Heart right ventricle (tissue), 16 donors: ENCODE results near the gene KRT13. TPM values are rescaled to one million over a fixed set of nuclear protein-coding genes. Genes with fewer than 3 reads are reported as not detected.

Experiments used
- ATAC-seq, 8 donors: fragments of 200-7000 bp; cut with Tn5 transposase; one replicate each; pipeline ENCODE4 v1.9.1; 2020; ENCODE audit warnings: mild to moderate bottlenecking in 8 of 8, moderate library complexity in 8 of 8, moderate number of reproducible peaks in 1 of 8
- DNase-seq, 2 donors: peaks; one replicate each; pipeline ENCODE4 v3.0.0-alpha.2; 2020
- H3K27ac ChIP-seq, 10 donors: fragments of 200-600 bp; sonication (generic) in 2 of 10; one replicate each; pipeline versions ENCODE4 v1.5.0 to v1.8.0; 2020 to 2022; ENCODE audit warnings: mild to moderate bottlenecking in 3 of 10
- H3K27me3 ChIP-seq, 7 donors: fragments of 200-600 bp; one replicate each; pipeline ENCODE4 v1.8.0; 2021 to 2022; ENCODE audit warnings: mild to moderate bottlenecking in 2 of 7
- H3K36me3 ChIP-seq, 9 donors: fragments of 200-600 bp; sonication (generic) in 1 of 9; one replicate each; pipeline versions ENCODE4 v1.5.0 to v1.8.0; 2020 to 2022; ENCODE audit warnings: mild to moderate bottlenecking in 2 of 9
- H3K4me1 ChIP-seq, 9 donors: fragments of 200-600 bp; sonication (generic) in 1 of 9; one replicate each; pipeline versions ENCODE4 v1.5.0 to v1.8.0; 2020 to 2022; ENCODE audit warnings: mild to moderate bottlenecking in 4 of 9
- H3K4me3 ChIP-seq, 10 donors: fragments of 200-600 bp; sonication (generic) in 2 of 10; one replicate each; pipeline versions ENCODE4 v1.5.0 to v1.8.0; 2020 to 2022; ENCODE audit warnings: mild to moderate bottlenecking in 7 of 10, moderate library complexity in 2 of 10
- H3K9me3 ChIP-seq, 11 donors: fragments of 200-600 bp in 10 of 11; sonication (generic) in 2 of 11; one replicate each; pipeline versions ENCODE4 v1.5.0 to v1.8.0; 2013 to 2022; ENCODE audit warnings: mild to moderate bottlenecking in 2 of 11, control low read depth in 1 of 11, moderate library complexity in 1 of 11
- WGBS, 2 donors: extraction: QIAGEN DNeasy Blood & Tissue Kit; methylation state at CpG; one replicate each; pipeline ENCODE4 v1.1.7; 2013; ENCODE audit warnings: inconsistent platforms in 1 of 2; 5-methylcytosine and 5-hydroxymethylcytosine counted together
- intact Hi-C, 10 donors: fragments of 100-400 bp; cut with DNase I; formaldehyde crosslinking; loops; one replicate each; pipeline versions ENCODE4 v1.11.1 to v1.14.2; 2022
- polyA plus RNA-seq, 2 donors: library from polyadenylated mRNA; stranded (reverse); fragments of 200-250 nt; gene quantifications; one replicate each; pipeline ENCODE4 v1.2.3, GENCODE V29; 2013
- total RNA-seq, 10 donors: library from RNA; stranded (reverse); fragmentation: NEBNext Ultra II Directional in 3 of 10; extraction: Animal tissue kit (Norgen Biotek cat#: 25700) in 3 of 10; gene quantifications; one replicate each; pipeline versions ENCODE4 v1.2.1 to v1.2.4, GENCODE V29; 2021 to 2023
- TF ChIP-seq, protein P1 (sequence below), 9 donors: fragments of 200-600 bp; sonication (generic) in 2 of 9; IDR thresholded peaks; one replicate each; pipeline versions ENCODE4 v1.5.0 to v1.8.0; 2021 to 2022; ENCODE audit warnings: antibody characterized with exemption in 9 of 9, mild to moderate bottlenecking in 5 of 9, moderate library complexity in 1 of 9
- donor health status: Arrhythmogenic right ventricular cardiomyopathy.
- donor health status: ischemic (EF 13 %, LVEDD 7.1; RV severe dilation, severe dysfunction).
- donor health status: healthy with polysubstance abuse.
- donor health status: DM: no; HTN: yes; CAD: no.
- donor health status: DM: no; HTN: no; CAD: no.
- donor health status: ischemic (EF 25% LVEDD 6.9; RV normal size, moderate dysfunction).
- donor health status: ischemic (EF 25% LVEDD 5.7; RV mildly dilated, moderate dysfunction).
- donor health status: healthy.
- donor health status: DM: yes; HTN: yes; CAD: no.
- donor health status: Ischemic cardiomyopathy.
- donor health status: ischemic (EF 35%, LVEDD 5.7; RV mildly dilated, moderate dysfunction).
- donor health status: nonischemic (EF 11% LVEDD 7.7; RV severe dilation, severe dysfunction).
- donor health status: DM: yes; HTN: yes; CAD: no.
- donor health status: PGD.
- donor health status: ischemic (EF 29% LVEDD 5.4; RV normal size, mild dysfunction).
- donor health status: nonischemic (EF 23%, LVEDD 6.1; RV moderate dilation, normal function).

KRT13 gene
- total and polyA plus RNA-seq, 12 donors: 6.7 TPM; not detected in 11

GRCh38 chr17:41551365-41551764 is 46.0 kb upstream of the KRT13 start:
- Histone ChIP-seq H3K27ac (no peak overlapping the region), H3K4me1 (peaks cover 0 to 22% (median 16%) of the 10 kb centered on the region in 9 donors), H3K36me3 (no peaks in the 10 kb centered on the region), H3K4me3 (no peak overlapping the region), H3K9me3 (peaks cover 0 to 7% (median 0%) of the 10 kb centered on the region in 11 donors), H3K27me3 (peaks cover 0 to 49% (median 17%) of the 10 kb centered on the region in 7 donors)
- no peak for ATAC-seq
- WGBS, 2 donors: 63 to 69% methylated on average over 5 of the region's 5 CpGs
- intact Hi-C loops: loop anchor here in 3 of 10 donors (5.0 kb wide), 2 partner anchors 101 to 111 kb away; no protein-coding TSS in a partner anchor
- TF ChIP-seq, protein P1, sequence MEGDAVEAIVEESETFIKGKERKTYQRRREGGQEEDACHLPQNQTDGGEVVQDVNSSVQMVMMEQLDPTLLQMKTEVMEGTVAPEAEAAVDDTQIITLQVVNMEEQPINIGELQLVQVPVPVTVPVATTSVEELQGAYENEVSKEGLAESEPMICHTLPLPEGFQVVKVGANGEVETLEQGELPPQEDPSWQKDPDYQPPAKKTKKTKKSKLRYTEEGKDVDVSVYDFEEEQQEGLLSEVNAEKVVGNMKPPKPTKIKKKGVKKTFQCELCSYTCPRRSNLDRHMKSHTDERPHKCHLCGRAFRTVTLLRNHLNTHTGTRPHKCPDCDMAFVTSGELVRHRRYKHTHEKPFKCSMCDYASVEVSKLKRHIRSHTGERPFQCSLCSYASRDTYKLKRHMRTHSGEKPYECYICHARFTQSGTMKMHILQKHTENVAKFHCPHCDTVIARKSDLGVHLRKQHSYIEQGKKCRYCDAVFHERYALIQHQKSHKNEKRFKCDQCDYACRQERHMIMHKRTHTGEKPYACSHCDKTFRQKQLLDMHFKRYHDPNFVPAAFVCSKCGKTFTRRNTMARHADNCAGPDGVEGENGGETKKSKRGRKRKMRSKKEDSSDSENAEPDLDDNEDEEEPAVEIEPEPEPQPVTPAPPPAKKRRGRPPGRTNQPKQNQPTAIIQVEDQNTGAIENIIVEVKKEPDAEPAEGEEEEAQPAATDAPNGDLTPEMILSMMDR (IDR thresholded peaks at IDR 0.05): no peak
- DNase-seq: no peak

DNA sequence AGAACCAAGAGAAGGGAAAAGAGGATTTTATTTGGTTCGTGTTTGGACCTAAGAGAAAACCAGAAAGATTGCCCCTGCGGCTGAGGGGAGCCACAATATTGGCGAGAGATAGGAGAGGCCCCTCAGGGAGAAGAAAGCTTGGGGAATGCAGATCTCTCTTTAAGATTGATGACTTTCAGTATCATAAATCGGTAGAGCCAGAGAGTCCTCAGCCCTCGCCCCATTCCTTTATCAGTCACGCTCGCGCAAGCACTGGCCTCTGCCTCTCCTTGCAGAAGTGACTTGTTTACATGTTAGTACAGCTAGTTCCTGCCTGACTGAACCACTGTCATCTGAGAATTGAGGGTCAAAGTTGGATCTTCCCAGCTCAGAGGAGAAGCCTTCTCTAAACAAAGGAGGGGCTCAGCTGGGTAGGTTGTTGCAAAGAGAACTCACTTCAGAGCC is 44.2 kb upstream of the KRT13 start:
- H3K27ac ChIP-seq: no peak overlapping the region
- ATAC-seq: no peak

DNA sequence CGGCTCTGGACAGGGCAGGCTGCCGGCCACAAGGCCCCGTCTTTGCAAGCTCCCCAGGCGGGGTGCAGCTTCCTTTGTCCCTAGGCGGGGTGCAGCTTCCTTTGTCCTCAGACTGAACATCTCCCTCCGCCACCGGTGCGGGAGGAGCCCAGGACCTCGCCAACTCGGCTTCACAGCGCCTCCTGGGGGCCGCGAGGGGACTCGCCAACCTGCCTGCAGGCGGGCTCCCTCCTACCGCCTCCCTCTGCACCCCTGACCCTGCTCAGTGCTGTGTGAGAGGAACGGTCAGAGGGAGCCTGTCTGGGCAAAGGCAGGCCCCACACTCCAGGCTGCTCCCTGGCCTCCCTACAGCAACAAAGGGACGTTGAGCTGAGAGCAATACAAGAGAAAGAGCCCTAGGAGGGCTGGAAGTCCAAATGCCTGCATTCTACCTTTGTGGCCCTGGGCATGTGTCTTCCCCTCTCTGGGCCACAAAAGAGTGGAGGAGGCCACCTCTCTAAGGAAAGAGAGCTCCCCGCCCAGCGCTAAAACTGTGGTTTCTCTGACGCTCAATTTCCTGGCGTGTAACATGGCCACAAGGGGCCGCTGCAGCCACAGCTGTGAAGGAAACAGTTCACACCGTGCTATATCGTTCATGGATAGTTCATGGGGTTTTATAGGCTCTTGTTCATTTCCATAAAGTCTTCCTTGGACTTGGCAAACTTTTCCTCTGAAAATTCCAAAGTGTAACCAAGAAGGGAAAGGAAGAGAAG is 43.6 kb upstream of the KRT13 start:
- H3K9me3 ChIP-seq: peaks cover 0 to 9% (median 0%) of the 10 kb centered on the region in 11 donors
- H3K27me3 ChIP-seq: peaks cover 0 to 38% (median 8%) of the 10 kb centered on the region in 7 donors
- peaks cover 0 to 22% (median 16%) of the 10 kb centered on the region in 9 donors for H3K4me1 ChIP-seq
- WGBS, 2 donors: 0 to 2% methylated on average over 25 of the region's 25 CpGs
- peak; percentile 75 to 79 for DNase-seq
- TF ChIP-seq, protein P1 (IDR thresholded peaks at IDR 0.05): peak; percentile 77 to 91 (median 84)
- H3K4me3 ChIP-seq: peak overlapping the region in 9 of 10 donors; percentile 10 to 39 (median 30)
- no peaks in the 10 kb centered on the region for H3K36me3 ChIP-seq
- intact Hi-C loops: loop anchor here (1.0 to 10.0 kb wide), 16 partner anchors 98 to 752 kb away; partner anchors contain the start of gene KRT28 (in 1 of the 10)
- ATAC-seq: peak; percentile 87 to 95 (median 92)
- H3K27ac ChIP-seq: peak overlapping the region in 2 of 10 donors; percentile 25 to 54

More for the DNA sequence above, 44.2 kb upstream of the KRT13 start:
- no peak for DNase-seq
- WGBS, 2 donors: 72 to 75% methylated on average over 8 of the region's 8 CpGs
- TF ChIP-seq, protein P1 (IDR thresholded peaks at IDR 0.05): no peak
- intact Hi-C loops: loop anchor here (1.0 to 10.0 kb wide), 17 partner anchors 98 to 752 kb away; partner anchors contain the start of gene KRT28 (in 1 of the 10)
- Histone ChIP-seq H3K27me3 (peaks cover 0 to 38% (median 8%) of the 10 kb centered on the region in 7 donors), H3K4me3 (no peak overlapping the region), H3K4me1 (peaks cover 0 to 22% (median 16%) of the 10 kb centered on the region in 9 donors), H3K36me3 (no peaks in the 10 kb centered on the region), H3K9me3 (peaks cover 0 to 9% (median 0%) of the 10 kb centered on the region in 11 donors)
